NCI-H446 treated with DMSO at 0.1 percent for 48 hours (cell line): ENCODE measurements around the gene SLC2A10.

ENCODE experiments used
- DNase-seq: peaks from one replicate; lab custom pipeline; 2025; lab: John Stamatoyannopoulos, UW

Gene SLC2A10

DNA sequence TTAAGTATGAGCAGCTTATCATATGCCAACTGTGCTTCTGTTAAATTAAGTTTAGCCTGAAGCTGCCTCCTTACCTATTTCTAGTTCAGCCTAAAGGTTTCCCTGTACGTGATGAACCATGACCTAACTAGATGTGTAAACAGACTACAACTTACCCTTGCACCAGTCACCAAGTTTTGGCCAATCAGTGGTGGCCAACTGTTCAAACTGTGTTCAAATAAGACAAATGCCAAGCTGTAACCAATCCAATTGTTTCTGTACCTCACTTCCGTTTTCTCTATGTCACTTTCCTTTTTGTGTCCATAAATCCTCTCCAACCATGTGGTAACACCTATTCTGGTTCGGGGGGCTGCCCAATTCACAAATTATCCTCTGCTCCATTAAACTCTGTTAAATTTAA lies 6.0 kb upstream of the SLC2A10 start:
- DNase-seq, result no peak

DNA sequence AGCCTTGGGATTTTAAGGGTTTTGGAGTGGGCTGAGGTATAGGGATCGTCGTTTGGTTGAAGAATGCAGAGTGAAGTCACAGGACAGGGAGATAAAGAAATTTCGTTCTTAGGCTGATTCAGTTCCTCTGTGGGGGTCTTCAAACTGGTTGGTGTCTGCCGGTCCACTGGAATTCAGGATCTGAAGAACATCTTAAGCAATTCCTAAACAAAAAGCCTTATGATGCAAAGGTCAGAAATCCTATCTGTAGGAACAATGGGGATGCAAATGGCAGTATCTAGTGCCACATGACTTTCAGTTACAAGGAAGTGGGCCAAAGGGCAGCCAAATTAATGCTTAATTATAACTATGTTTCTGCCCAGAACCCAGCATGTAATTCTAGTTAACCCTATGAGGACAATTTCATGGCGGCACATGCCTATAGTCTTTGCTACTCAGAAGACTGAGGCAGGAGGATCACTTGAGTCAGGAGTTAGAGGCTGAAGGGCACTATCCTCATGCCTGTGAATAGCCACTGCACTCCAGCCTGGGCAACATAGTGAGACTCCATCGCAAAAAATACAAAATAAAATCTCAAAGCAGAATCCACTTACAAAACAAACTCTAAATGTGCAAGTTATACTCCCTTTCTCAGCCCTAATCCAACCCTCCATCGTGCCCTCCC lies 4.6 kb upstream of the SLC2A10 start:
- no peak for DNase-seq

DNA sequence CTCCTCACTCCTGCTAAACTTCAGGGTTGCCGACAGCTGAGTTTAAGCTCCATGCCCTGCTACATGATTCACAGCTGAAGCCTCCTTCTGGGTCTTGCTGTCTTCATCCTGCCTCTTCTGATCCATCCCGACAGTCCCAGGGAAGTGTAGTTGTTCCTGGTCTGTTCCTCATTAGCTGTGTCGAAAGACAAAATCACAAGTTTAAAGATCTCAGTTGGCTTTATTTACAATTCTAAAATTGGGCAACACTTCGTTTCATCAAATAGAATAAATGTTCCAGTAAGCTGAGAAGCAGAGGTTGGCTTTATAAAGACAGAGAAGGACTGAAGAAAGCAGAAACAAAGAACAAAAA lies 4.1 kb upstream of the SLC2A10 start:
- no peak for DNase-seq

DNA sequence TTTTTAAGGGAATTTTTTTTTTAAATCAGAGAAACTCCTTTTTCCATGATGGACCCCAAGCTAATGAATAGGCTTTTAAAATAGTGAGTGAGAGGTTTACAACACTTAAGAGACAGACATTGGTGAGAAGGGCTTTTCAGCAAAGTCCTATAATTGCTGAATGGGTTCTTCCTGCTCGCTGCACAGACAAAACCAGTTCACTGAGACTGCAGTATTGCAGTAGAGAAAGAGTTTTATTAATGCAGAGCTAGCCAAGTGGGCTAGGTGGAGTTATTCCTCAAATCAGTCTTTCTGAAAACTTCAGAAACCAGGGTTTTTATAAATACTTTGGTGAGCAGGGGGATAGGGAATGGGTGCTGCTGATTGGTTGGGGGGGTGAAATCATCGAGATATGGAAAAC lies 3.2 kb upstream of the SLC2A10 start:
- DNase-seq, result no peak

DNA sequence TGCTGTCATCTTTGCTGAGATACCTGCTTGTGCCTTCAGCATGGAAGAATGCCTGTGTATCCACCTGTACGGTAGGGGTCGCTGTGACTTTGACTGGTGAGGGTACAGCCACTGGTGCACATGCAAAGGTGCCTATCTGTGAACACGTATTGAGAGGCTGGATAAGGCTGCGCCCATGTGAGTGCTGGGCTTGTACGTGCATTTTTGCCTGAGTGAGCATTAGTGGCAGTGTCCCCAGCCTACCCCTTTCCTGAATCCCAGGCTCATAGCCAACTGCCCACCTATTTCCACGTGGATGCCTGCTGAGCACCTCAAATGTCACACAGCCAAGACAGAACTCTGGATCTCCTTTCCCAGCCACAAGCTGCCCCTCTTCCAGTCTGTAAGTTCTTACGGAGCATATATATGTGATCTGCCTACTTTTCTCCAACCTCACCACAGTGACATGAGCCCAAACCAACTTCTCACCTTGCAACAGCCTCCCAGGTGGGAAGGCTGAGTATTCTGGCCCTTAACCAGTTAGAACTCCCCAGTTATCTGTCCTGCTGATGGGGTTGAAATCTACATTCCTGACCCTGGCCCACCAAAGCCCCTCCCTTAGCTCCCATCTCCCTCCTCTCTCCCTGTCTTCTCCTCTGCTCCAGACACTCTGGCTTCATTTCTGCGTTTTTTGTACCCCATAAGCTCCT lies 1.1 kb upstream of the SLC2A10 start:
- DNase-seq, result no peak

DNA sequence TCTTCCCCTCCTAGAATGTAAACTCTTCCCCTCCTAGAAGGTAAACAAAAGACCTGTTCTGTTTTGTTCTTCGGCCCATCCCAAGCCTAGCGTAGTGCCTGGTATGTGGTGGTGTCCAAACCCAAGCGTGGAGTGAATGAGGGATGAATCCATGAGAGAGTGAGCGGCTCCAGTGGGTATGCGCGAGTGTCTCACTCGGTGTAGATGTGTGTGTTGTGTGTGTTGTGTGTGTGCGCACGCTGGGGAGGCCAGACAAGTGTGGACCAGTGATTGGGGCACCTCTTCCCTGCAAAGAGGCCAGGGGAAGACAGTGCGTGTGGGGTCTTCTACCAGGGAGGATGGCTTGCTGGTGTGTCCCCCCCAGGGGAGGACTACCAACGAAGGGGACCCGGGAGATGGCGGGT lies 392 bp upstream of the SLC2A10 start:
- no peak for DNase-seq

DNA sequence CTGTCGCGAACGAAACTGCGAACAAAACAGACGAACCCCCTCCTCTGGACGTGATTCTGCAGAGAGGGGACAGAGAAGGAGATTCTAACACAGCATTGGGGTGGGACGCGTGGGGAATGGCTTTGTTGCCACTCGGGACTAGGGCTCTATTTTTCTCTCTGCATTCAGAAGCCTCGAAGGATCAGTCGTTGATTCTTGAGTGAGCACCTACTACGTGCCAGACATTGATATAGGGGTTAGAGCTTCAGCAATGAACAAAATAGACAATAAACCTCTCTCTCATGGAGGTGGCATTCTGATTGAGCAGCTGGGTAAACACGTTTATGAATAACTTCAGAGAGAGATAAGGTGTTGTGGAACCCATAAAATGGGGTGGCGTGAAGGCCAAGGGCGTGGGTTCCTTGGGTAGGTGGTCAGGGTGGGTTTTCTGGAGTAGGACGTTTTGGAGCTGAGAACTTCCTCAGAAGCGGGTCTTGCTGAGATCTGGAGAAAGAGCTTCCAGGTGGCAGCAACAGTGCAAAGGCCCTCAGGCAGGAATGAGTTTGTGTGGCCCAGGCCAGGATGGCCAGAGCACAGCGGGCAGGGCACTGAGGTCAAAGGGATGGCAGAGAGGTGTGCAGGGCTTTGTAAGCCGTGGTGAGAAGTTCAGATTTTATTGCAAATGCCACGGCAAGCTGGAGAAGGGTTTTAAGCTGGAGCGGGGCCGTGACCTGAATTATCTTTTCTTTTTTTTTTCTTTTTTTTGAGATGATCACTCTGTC lies 884 bp downstream of the SLC2A10 start:
- no peak for DNase-seq

DNA sequence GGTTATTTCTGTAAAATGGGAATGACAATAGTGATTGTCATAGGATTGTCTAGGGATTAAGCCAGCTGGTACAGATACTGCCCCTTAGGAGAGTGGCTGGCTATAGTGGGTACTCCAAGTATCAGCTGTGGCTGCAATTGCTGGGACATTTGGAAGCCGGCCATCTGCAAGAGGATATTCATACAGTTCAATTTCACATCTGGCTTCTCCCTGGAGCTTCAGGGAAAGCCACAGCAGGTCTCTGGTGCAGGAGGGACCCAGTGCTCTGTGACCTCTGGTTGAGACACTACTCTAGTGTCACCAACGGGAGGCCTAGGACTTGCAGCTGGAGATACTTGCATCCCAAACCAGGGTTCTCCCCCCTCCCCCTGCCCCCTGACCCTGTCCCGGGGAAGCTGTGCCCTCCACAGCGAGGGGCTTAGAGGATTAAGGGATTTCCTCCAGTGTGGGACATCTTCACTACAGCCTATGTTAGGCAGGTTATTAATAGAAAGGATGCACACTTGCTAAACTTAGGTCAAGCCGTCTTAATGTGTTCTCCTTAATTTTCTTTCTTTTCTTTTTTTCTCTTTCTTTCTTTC lies 2.7 kb downstream of the SLC2A10 start:
- DNase-seq, result no peak

DNA sequence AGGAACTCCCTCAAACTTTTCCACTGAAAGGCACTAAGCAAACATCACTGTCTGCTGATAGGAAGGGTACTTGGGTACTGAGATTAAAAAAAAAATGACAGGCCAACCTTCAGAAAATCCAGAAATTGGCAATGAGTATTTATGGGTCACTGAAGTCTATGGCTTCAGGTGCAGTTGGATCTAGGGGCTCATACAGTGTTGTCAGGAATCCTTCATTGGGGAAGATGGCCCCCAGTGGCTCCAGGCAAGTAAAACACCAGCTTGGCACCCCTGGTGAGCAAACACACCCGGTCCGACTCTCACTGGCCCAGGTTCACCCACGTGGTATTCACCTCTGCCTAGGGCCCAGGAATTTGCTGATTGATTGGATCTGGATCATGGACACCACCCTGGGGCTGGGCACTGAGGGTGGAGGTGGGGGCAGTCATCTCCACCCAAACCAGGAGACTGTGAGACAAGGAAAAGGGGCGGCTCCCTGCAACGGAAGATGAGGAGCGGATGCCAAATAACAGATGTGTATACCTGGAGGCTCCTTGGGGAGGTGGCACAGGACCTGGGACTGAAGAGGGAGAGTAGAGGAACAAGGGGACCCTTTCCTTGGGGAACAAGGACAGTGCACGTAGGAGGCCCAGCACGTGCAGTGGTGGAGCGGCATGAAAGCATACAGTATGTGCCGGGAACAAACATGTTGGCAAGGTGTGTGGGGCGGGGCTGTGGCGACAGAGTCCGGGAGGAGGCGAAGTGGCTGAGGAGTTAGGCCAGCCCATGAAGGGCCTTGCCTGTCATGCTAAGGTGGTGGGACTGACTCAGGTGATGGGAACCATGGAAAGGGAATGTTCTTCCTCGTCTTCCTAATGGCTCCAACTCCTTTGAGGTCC lies 4.7 kb downstream of the SLC2A10 start:
- no peak for DNase-seq

DNA sequence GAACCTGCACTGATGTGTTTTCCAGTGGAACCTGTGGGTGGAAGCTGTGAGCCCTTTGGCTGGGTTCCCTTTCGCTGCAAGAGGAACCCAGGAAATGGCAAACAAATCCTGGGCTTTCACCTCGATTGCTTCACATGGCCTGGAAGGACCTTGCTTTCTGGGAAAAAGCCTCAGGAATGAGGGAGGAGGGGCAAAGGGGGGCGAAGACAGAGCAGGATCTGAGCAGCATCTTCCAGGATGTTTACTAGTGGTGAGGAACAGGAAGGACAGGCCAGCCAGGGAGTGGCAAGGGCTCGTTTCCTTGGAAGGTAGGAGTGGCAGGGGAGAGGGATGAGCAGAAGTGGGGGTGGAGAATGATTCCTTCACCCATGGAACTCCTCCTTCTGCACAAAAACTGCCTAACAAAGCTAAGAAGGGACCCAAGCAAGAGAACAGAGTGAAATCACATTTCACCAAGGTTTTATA lies 5.9 kb downstream of the SLC2A10 start:
- no peak for DNase-seq

DNA sequence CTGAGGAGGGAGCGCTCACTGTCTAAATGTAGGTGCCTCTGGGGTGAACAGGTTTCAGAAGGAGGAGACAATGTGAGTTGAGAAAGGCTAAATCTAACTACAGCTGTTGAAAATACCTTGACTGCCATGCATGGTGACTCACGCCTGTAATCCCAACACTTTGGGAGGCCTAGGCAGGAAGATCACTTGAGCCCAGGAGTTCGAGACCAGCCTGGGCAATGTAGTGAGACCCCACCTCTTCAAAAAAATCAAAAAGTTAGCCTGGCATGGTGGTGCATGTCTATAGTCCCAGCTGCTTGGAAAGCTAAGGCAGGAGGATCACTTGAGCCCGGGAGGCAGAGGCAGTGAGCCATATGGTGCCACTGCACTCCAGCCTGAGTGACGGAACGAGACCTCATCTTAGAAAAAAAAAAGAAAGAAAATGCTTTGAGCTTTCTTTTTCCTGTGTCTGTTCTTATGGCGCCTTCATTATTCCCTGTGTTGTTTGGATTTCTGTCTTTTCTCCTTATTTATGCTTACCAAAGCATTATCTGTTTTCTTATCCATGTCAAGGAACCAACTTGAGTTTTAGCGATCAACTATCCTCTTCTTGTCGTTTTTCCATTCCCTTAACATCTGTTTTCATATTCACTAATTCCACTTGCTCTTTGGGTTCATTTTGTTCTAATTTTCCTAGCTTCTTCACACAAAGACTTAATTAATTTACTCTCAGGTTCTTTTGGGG lies 8.5 kb downstream of the SLC2A10 start:
- no peak for DNase-seq

DNA sequence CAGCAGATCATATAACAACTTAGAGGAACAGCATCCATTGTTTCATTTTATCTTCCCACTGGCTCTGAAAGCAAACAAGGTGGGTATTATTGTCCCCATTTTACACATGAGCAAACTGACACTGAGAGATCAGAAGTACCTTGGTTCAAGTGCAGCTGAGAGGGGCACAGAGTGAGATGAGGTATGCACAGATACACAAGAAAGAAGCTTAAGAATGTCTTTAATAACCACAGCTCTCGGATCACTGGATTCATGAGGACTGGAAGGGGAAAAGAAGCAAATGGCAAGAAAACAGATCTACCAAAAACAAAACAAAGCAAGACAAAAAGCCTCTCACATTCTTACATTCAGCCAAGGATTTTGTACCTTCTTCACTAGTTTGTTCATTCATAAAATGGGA lies 10.6 kb downstream of the SLC2A10 start:
- DNase-seq, result no peak

DNA sequence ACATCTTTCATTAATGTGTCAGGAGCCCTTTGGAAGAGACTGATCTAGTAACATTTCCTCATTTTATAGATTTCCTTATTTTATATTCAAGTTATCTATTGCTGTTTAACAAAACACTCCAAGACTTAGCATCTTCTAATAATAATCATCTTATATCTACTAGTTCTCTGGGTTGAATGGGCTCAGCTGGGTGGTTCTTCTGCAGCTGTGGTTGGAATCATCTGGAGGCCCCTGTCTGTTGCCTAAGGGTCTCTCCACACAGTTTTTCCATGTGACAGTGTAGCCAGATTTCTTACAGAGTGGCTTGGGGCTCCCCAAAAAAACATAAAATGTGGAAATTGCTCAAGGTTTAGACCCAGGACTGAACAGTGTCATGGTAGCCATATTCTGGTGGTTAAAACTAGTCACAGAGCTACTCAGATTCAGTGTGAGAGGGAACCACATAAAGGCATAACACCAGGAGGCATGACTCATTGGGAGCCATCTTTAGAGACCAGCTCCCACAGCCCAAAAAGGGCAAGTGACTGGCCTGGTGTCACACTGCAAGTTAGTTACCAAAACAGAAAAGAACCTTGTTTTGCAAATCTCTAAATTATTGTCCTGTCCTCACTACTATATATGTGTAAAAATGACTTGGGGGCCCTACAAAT lies 11.5 kb downstream of the SLC2A10 start:
- DNase-seq, result no peak

DNA sequence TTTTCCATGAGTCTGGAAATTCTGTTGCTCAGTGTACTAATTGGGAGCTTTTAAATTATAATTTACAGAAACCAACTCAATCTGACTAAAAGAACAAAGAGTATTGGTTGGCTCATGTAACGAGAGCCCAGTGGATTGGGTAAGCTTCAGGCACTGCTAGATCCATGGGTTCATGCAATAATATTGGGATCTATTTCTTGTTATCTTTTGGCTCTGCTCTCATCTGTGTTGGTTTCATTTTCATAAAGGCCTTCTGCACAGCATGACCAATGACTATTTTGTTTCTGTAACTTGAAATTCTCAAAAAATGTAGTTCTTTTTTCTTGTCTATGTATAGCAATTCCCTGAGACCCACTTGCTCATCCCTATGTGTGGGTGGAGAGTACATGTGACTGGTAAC lies 12.0 kb downstream of the SLC2A10 start:
- no peak for DNase-seq

DNA sequence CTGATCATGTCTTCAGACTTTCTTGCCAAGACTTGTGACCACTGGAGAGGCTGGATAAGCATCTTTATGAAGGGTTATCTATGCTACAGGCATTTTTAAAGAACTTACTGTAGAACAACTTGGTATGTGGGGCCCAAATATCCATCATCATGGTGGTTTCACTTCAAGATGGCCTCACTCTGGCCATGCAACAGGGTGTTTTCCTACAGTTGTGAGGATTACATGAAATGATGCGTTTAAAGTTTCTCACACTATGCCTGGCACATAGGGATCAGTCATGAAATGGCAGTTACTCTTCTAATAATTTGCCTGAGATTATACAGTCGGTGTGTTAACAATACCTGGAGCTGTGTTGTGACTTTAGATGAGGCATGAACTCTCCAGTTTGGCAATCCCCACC lies 13.0 kb downstream of the SLC2A10 start:
- DNase-seq, result no peak

DNA sequence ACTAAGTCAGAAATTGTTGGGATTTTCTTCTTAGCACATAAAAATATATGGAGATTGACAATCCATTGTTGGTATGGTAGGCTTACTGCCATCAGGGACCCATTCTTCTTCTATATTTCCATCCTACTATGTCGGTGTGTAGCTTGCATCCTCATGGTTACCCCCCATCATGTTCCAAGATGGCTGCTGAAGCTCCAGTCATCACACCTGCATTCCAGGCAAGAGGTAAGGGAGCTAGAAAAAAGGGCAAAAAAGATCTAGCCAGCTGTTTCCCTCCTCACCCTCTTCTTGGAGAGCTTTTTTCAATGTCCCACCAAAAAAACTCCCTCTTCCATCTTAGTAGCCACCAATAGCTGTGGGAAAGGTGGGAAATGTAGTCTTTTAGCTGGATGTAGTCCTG lies 13.6 kb downstream of the SLC2A10 start:
- DNase-seq, result no peak

DNA sequence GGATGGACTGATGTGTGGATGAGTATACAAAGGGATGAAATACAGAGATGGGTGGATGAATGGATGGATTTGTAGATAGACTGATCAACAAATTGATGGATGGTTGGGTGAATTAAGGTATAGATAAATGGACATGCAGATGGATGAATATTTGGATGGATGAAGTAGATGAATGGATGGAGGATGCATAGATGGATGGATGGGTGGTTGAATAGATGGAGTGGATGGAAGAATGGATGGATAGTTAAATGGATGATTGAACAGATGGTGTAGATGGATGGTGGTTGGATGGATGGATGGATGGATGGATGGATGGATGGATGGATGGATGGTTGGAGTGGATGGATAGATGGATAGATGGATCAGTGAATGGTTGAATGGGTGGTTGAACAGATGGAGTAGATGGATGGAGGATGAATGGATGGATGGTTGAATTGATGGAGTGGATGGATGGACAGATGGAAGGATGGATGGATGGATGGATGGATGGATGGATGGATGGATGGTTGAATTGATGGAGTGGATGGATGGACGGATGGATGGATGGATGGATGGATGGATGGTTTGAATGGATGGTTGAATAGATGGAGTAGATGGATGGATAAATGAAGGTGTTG lies 15.0 kb downstream of the SLC2A10 start:
- no peak for DNase-seq

DNA sequence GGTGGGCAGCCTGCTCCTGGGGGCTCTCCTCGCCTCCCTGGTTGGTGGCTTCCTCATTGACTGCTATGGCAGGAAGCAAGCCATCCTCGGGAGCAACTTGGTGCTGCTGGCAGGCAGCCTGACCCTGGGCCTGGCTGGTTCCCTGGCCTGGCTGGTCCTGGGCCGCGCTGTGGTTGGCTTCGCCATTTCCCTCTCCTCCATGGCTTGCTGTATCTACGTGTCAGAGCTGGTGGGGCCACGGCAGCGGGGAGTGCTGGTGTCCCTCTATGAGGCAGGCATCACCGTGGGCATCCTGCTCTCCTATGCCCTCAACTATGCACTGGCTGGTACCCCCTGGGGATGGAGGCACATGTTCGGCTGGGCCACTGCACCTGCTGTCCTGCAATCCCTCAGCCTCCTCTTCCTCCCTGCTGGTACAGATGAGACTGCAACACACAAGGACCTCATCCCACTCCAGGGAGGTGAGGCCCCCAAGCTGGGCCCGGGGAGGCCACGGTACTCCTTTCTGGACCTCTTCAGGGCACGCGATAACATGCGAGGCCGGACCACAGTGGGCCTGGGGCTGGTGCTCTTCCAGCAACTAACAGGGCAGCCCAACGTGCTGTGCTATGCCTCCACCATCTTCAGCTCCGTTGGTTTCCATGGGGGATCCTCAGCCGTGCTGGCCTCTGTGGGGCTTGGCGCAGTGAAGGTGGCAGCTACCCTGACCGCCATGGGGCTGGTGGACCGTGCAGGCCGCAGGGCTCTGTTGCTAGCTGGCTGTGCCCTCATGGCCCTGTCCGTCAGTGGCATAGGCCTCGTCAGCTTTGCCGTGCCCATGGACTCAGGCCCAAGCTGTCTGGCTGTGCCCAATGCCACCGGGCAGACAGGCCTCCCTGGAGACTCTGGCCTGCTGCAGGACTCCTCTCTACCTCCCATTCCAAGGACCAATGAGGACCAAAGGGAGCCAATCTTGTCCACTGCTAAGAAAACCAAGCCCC lies 16.0 kb downstream of the SLC2A10 start:
- DNase-seq, result no peak

DNA sequence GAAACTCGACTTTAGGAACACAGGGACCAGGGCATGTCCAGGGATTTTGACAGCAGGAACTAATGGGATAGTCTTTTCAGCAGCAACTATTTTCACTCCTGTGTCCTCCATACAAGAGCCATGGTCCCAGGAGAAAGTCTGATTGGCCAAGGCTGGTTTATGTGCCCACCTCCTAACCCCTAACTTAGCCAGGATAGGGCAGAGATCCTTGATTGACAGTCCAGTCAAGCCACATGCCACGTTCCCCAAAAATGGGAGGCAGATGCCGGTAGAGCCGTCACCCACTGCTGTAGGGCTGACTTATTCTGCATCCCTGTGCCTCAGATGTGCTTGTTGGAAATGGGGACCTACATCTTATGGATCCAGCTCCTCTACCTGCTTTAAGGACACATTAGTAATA lies 22.3 kb downstream of the SLC2A10 start:
- DNase-seq, result no peak
